Fibroblast of villous mesenchyme (primary cell): ENCODE results near the gene PRPF6. TPM values are rescaled to one million over a fixed set of nuclear protein-coding genes. Genes with fewer than 3 reads are reported as not detected.

Source experiments
- DNase-seq: peaks from one replicate; pipeline ENCODE4 v3.0.0-alpha.2; 2010; ENCODE audit warnings: low read depth
- H3K4me3 ChIP-seq: 2 replicates; pipeline ENCODE4 v1.5.1; 2011; ENCODE audit warnings: low read depth, mild to moderate bottlenecking, low read length
- total RNA-seq: library from RNA; depleted of rRNA; stranded (reverse); fragments of >200 nt; gene quantifications from 2 replicates; pipeline ENCODE4 v1.2.3, GENCODE V29; 2012
- TF ChIP-seq, protein P1 (sequence below): IDR thresholded peaks from 2 replicates; pipeline ENCODE4 v1.5.1; 2012; ENCODE audit warnings: low read depth, mild to moderate bottlenecking, low read length; ENCODE audit not compliant: insufficient read depth

The PRPF6 gene
- total RNA-seq, 1 donor, result 52.7 TPM

DNA sequence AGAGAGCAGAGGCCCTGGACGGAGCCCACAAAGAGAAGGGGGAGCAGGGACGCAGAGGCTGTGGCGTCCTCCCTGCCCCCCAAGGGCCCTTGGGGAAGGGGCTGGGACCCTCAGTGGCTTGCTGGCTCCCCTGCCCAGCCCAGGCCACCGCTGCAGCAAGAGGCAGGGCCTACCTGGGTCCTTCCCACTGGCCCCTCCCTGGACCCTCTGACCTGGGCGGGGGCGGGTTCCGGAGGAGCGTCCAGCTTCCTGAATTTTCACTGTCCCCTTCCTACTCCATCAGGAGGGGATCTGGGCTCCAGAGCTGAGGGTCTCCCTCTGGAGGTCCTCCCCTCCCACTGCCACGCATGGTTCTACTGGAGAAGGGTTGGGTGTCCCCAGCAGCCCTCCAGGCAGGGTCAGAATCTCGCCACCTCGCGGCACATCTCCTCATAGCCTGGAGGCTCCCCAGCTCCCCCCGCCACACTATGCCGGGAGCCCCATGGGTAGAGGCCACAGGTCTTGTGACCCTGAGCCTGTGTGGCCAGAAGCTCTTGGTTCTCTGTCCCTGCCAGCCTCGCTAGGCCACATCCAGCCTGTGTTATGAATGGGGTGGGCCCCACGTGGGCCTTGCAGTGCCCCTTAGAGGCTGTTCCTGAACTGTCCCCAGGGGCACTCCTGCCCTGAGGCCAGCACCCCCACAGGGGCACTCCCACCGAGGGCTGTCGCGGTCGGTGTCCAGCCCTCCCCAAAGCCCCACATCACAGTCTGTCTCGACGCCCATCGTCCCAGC, 69.5 kb downstream of the PRPF6 start:
- H3K4me3 ChIP-seq, result no peak overlapping the region
- DNase-seq, result no peak
- TF ChIP-seq, protein P1, sequence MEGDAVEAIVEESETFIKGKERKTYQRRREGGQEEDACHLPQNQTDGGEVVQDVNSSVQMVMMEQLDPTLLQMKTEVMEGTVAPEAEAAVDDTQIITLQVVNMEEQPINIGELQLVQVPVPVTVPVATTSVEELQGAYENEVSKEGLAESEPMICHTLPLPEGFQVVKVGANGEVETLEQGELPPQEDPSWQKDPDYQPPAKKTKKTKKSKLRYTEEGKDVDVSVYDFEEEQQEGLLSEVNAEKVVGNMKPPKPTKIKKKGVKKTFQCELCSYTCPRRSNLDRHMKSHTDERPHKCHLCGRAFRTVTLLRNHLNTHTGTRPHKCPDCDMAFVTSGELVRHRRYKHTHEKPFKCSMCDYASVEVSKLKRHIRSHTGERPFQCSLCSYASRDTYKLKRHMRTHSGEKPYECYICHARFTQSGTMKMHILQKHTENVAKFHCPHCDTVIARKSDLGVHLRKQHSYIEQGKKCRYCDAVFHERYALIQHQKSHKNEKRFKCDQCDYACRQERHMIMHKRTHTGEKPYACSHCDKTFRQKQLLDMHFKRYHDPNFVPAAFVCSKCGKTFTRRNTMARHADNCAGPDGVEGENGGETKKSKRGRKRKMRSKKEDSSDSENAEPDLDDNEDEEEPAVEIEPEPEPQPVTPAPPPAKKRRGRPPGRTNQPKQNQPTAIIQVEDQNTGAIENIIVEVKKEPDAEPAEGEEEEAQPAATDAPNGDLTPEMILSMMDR, result no peak

DNA sequence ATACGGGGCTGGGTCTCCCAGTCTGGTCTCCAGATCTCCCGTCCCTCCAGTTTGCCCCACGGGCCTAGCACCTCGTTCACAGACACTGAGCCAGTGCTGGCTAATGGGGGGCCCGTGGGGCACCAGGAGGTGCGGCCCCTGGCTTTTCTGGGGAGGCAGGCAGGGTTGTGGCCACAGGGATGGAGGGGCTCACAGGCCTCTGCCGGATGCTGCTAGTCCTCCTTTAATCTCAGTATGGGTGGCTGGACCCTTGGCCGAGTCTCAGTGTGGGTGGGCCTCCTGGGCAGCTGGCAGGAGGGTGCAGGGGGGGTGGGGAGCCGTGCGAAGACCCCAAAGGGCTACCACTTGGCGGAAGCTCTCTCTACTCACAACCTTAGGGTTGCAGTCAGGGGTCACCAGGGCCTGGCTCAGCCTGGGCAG, 70.1 kb downstream of the PRPF6 start:
- TF ChIP-seq, protein P1, result no peak
- H3K4me3 ChIP-seq, result no peak overlapping the region
- no peak for DNase-seq

GRCh38 chr20:64051561-64052325, 70.8 kb downstream of the PRPF6 start:
- no peak overlapping the region for H3K4me3 ChIP-seq
- no peak for DNase-seq
- TF ChIP-seq, protein P1, result no peak

- TF ChIP-seq, protein P1, result no peak
- no peak overlapping the region for H3K4me3 ChIP-seq
- no peak for DNase-seq
Observed at GRCh38 chr20:64052326-64052722, 71.4 kb downstream of the PRPF6 start.

GRCh38 chr20:64052987-64053840, 72.3 kb downstream of the PRPF6 start:
- H3K4me3 ChIP-seq, result no peak overlapping the region
- no peak for DNase-seq

More at GRCh38 chr20:64052987-64053840, 72.3 kb downstream of the PRPF6 start:
- TF ChIP-seq, protein P1, result no peak
